H9 (cell line): ENCODE measurements around the gene CMTM2. TPM values are rescaled to one million over a fixed set of nuclear protein-coding genes. Genes with fewer than 3 reads are reported as not detected.
A peak's percentile ranks its signal among the peaks of the same experiment; 100 is the strongest.

Source experiments
- DNase-seq: peaks from one replicate; pipeline ENCODE4 v3.0.0-alpha.2; 2017
- H2AFZ ChIP-seq: one replicate; pipeline ENCODE4 v1.6.1; 2013; ENCODE audit warnings: mild to moderate bottlenecking, low read length, control low read depth, moderate library complexity
- H2AK5ac ChIP-seq: 2 replicates; pipeline ENCODE4 v1.6.1; 2013; ENCODE audit warnings: low read length, control low read depth, mixed read lengths; ENCODE audit not compliant: insufficient read length
- H2BK120ac ChIP-seq: one replicate; pipeline ENCODE4 v1.6.1; 2013; ENCODE audit warnings: low read depth, mild to moderate bottlenecking, low read length, control low read depth, inconsistent platforms; ENCODE audit not compliant: poor library complexity, severe bottlenecking
- H2BK12ac ChIP-seq: 2 replicates; pipeline ENCODE4 v1.6.1; 2013; ENCODE audit warnings: low read length, control low read depth, mixed read lengths, low read depth; ENCODE audit not compliant: insufficient read length
- H2BK15ac ChIP-seq: 2 replicates; pipeline ENCODE4 v1.6.1; 2013; ENCODE audit warnings: low read depth, low read length, control low read depth
- H2BK20ac ChIP-seq: one replicate; pipeline ENCODE4 v1.6.1; 2013; ENCODE audit warnings: low read depth, mild to moderate bottlenecking, low read length, control low read depth, inconsistent platforms; ENCODE audit not compliant: poor library complexity, severe bottlenecking
- H2BK5ac ChIP-seq: 2 replicates; pipeline ENCODE4 v1.6.1; 2013; ENCODE audit warnings: low read length, control low read depth, mixed read lengths; ENCODE audit not compliant: insufficient read length
- H3K14ac ChIP-seq: 2 replicates; pipeline ENCODE4 v1.6.1; 2013; ENCODE audit warnings: low read length, control low read depth; ENCODE audit not compliant: insufficient read depth
- H3K18ac ChIP-seq: 2 replicates; pipeline ENCODE4 v1.6.1; 2013; ENCODE audit warnings: low read depth, mild to moderate bottlenecking, mixed read lengths, low read length, control low read depth; ENCODE audit not compliant: insufficient read length
- H3K23ac ChIP-seq: 2 replicates; pipeline ENCODE4 v1.6.1; 2013; ENCODE audit warnings: low read length, control low read depth, mixed read lengths, low read depth; ENCODE audit not compliant: insufficient read length
- H3K23me2 ChIP-seq: 2 replicates; pipeline ENCODE4 v1.6.1; 2013; ENCODE audit warnings: low read depth, mild to moderate bottlenecking, mixed read lengths, low read length, control low read depth; ENCODE audit not compliant: insufficient read length, poor library complexity, severe bottlenecking
- H3K27ac ChIP-seq: 2 replicates; pipeline ENCODE4 v1.5.1; 2013; ENCODE audit warnings: low read length, control low read depth, mixed read lengths, low read depth; ENCODE audit not compliant: insufficient read length
- H3K27me3 ChIP-seq: 2 replicates; pipeline ENCODE4 v1.6.1; 2013; ENCODE audit warnings: low read length, control low read depth, inconsistent platforms; ENCODE audit not compliant: insufficient read depth
- H3K4ac ChIP-seq: 2 replicates; pipeline ENCODE4 v1.6.1; 2013; ENCODE audit warnings: low read depth, mild to moderate bottlenecking, control low read depth, inconsistent platforms, low read length, moderate library complexity
- H3K4me1 ChIP-seq: 2 replicates; pipeline ENCODE4 v1.6.1; 2013; ENCODE audit warnings: low read length, control low read depth, inconsistent platforms; ENCODE audit not compliant: insufficient read depth
- H3K4me2 ChIP-seq: 2 replicates; pipeline ENCODE4 v1.6.1; 2013; ENCODE audit warnings: low read length, control low read depth, mixed read lengths; ENCODE audit not compliant: insufficient read length, insufficient read depth
- H3K56ac ChIP-seq: 2 replicates; pipeline ENCODE4 v1.6.1; 2013; ENCODE audit warnings: low read depth, mild to moderate bottlenecking, mixed read lengths, low read length, control low read depth; ENCODE audit not compliant: insufficient read length
- H3K79me1 ChIP-seq: 2 replicates; pipeline ENCODE4 v1.6.1; 2013; ENCODE audit warnings: low read depth, mild to moderate bottlenecking, moderate library complexity, low read length, control low read depth, inconsistent platforms; ENCODE audit not compliant: insufficient read depth, poor library complexity, severe bottlenecking
- H3K79me2 ChIP-seq: 2 replicates; pipeline ENCODE4 v1.6.1; 2013; ENCODE audit warnings: low read length, control low read depth, inconsistent platforms; ENCODE audit not compliant: insufficient read depth
- H3K9ac ChIP-seq: 2 replicates; pipeline ENCODE4 v1.6.1; 2013; ENCODE audit warnings: low read length, control low read depth, mixed read lengths; ENCODE audit not compliant: insufficient read length; ENCODE audit errors: extremely low read depth
- H3K9me3 ChIP-seq: one replicate; pipeline ENCODE4 v1.6.1; 2013; ENCODE audit warnings: low read depth, low read length, inconsistent platforms; ENCODE audit not compliant: control insufficient read depth
- H3T11ph ChIP-seq: one replicate; pipeline ENCODE4 v1.6.1; 2013; ENCODE audit warnings: mild to moderate bottlenecking, low read length, control low read depth, inconsistent platforms
- H4K20me1 ChIP-seq: one replicate; pipeline ENCODE4 v1.6.1; 2013; ENCODE audit not compliant: control insufficient read depth, insufficient read length, insufficient read depth
- H4K5ac ChIP-seq: 2 replicates; pipeline ENCODE4 v1.6.1; 2013; ENCODE audit warnings: low read depth, mild to moderate bottlenecking, mixed read lengths, low read length, control low read depth; ENCODE audit not compliant: insufficient read length
- H4K8ac ChIP-seq: replicated peaks from 2 replicates; pipeline ENCODE4 v1.6.1; 2013; ENCODE audit warnings: low read length, control low read depth, mixed read lengths, low read depth; ENCODE audit not compliant: insufficient read length
- H4K91ac ChIP-seq: 2 replicates; pipeline ENCODE4 v1.6.1; 2013; ENCODE audit warnings: low read depth, mild to moderate bottlenecking, moderate library complexity, mixed read lengths, low read length, control low read depth; ENCODE audit not compliant: insufficient read length
- H3K27ac Mint-ChIP-seq, 3 experiments: 2 replicates in 2 of 3; 3 replicates in 1 of 3; pipeline ENCODE4 v1.8.0; 2020 to 2021; ENCODE audit warnings: mixed read lengths in 3 of 3, mild to moderate bottlenecking in 1 of 3, moderate library complexity in 1 of 3
- H3K27me3 Mint-ChIP-seq: 2 replicates; pipeline ENCODE4 v1.8.0; 2021; ENCODE audit warnings: low read depth, mild to moderate bottlenecking, moderate library complexity, mixed read lengths
- H3K36me3 Mint-ChIP-seq, 3 experiments: 2 replicates in 2 of 3; 3 replicates in 1 of 3; pipeline ENCODE4 v1.8.0; 2020 to 2021; ENCODE audit warnings: low read depth in 3 of 3, mixed read lengths in 3 of 3; ENCODE audit not compliant: insufficient read depth in 1 of 3
- H3K4me1 Mint-ChIP-seq, 2 experiments: 2 replicates each; pipeline ENCODE4 v1.8.0; 2020; ENCODE audit warnings: mixed read lengths in 2 of 2
- H3K4me3 Mint-ChIP-seq, 2 experiments: 2 replicates in 1 of 2; 3 replicates in 1 of 2; pipeline ENCODE4 v1.8.0; 2020 to 2021; ENCODE audit warnings: mild to moderate bottlenecking in 2 of 2, mixed read lengths in 2 of 2, moderate library complexity in 1 of 2
- H3K9me3 Mint-ChIP-seq, 2 experiments: 2 replicates in 1 of 2; 3 replicates in 1 of 2; pipeline ENCODE4 v1.8.0; 2020; ENCODE audit warnings: mild to moderate bottlenecking in 2 of 2, mixed read lengths in 2 of 2, moderate library complexity in 1 of 2
- WGBS: extraction: QIAGEN DNeasy Blood & Tissue Kit; methylation state at CpG from one replicate; pipeline ENCODE4 v1.1.7; 2013; ENCODE audit warnings: missing lambda C conversion rate, low lambda C conversion rate, mixed read lengths; ENCODE audit not compliant: insufficient read length; ENCODE audit errors: extremely low coverage; 5-methylcytosine and 5-hydroxymethylcytosine counted together
- total RNA-seq: library from RNA; stranded (reverse); gene quantifications from 2 replicates; pipeline ENCODE4 v1.2.1, GENCODE V29; 2021
- TF ChIP-seq, protein P1 (sequence below): fragments of 200-600 bp; sonication (generic); conservative IDR thresholded peaks from 3 replicates; pipeline ENCODE4 v1.8.0; 2021; ENCODE audit warnings: antibody characterized with exemption, mild to moderate bottlenecking

Gene CMTM2
- total RNA-seq, 1 experiment from 2014 or later: not detected

DNA sequence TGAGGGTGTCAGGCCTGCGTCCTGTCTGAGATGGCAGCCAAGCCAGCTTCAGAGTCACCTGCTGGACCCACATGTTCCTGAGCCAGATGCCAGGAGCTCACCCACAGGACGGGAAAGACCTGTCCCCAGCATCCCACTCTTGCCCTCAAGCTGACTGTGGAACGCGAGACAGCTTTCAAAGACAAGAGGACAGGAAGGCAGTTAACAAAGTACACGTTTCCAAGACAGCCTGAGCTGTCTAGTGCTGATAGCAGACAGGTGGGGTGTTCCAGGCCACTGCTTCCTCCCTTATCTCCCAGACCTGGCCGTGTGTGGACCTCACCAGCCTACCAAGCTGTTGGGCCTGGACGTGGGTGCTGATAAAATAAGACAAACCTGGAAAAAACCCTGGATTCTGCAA lies 38.5 kb downstream of the CMTM2 start:
- Histone ChIP-seq H2AFZ (no peak overlapping the region), H4K8ac (no peak overlapping the region), H3T11ph (no peak overlapping the region), H3K14ac (no peak overlapping the region), H3K27me3 (no peaks in the 10 kb centered on the region), H3K79me1 (no peaks in the 10 kb centered on the region), H2BK120ac (no peak overlapping the region), H3K4ac (no peak overlapping the region), H4K20me1 (no peaks in the 10 kb centered on the region), H3K56ac (no peak overlapping the region), H2BK15ac (no peak overlapping the region), H3K4me2 (no peak overlapping the region), H2BK12ac (no peak overlapping the region), H4K91ac (no peak overlapping the region), H3K9ac (no peak overlapping the region), H3K4me1 (peaks cover 9% of the 10 kb centered on the region; the same call in 1 of the 2 replicates), H2BK5ac (no peak overlapping the region), H4K5ac (no peak overlapping the region), H2BK20ac (no peak overlapping the region), H3K27ac (no peak overlapping the region), H3K79me2 (no peaks in the 10 kb centered on the region), H3K18ac (no peak overlapping the region), H3K9me3 (no peaks in the 10 kb centered on the region), H2AK5ac (no peak overlapping the region), H3K23me2 (no peaks in the 10 kb centered on the region), H3K23ac (no peak overlapping the region)
- WGBS: no CpG with 5 or more reads among the region's 7 CpGs
- no peaks in the 10 kb centered on the region for H3K27me3 Mint-ChIP-seq
- DNase-seq: no peak
- no peak overlapping the region; a peak in 1 of 5 replicates for H3K4me3 Mint-ChIP-seq
- no peaks in the 10 kb centered on the region; a peak in 1 of 5 replicates for H3K9me3 Mint-ChIP-seq
- H3K4me1 Mint-ChIP-seq: peaks cover 43 to 45% of the 10 kb centered on the region in 2 experiments
- H3K36me3 Mint-ChIP-seq: peaks cover 37 to 69% (median 68%) of the 10 kb centered on the region in 3 experiments
- TF ChIP-seq, protein P1, sequence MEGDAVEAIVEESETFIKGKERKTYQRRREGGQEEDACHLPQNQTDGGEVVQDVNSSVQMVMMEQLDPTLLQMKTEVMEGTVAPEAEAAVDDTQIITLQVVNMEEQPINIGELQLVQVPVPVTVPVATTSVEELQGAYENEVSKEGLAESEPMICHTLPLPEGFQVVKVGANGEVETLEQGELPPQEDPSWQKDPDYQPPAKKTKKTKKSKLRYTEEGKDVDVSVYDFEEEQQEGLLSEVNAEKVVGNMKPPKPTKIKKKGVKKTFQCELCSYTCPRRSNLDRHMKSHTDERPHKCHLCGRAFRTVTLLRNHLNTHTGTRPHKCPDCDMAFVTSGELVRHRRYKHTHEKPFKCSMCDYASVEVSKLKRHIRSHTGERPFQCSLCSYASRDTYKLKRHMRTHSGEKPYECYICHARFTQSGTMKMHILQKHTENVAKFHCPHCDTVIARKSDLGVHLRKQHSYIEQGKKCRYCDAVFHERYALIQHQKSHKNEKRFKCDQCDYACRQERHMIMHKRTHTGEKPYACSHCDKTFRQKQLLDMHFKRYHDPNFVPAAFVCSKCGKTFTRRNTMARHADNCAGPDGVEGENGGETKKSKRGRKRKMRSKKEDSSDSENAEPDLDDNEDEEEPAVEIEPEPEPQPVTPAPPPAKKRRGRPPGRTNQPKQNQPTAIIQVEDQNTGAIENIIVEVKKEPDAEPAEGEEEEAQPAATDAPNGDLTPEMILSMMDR: no peak
- peak overlapping the region in 2 of 3 experiments; percentile 44 to 64; a peak in 1 of 7 replicates for H3K27ac Mint-ChIP-seq
